Large intestine (tissue), 3 donors: ENCODE data around the gene EPB41L5. TPM values are rescaled to one million over a fixed set of nuclear protein-coding genes. Genes with fewer than 3 reads are reported as not detected.

ENCODE experiments used
- DNase-seq, 2 donors: peaks; one replicate each; pipeline versions ENCODE4 v3.0.0 to v3.0.0-alpha.2; 2013
- H3K27ac ChIP-seq: one replicate; pipeline ENCODE4 v1.5.1; 2013; ENCODE audit warnings: low read length
- H3K27me3 ChIP-seq: 2 replicates; pipeline ENCODE4 v1.6.1; 2013; ENCODE audit warnings: low read length; ENCODE audit not compliant: control insufficient read depth, insufficient read depth
- H3K36me3 ChIP-seq: 2 replicates; pipeline ENCODE4 v1.6.1; 2013; ENCODE audit warnings: low read length; ENCODE audit not compliant: control insufficient read depth, insufficient read depth
- H3K4me1 ChIP-seq: one replicate; pipeline ENCODE4 v1.6.1; 2013; ENCODE audit warnings: low read length; ENCODE audit not compliant: control insufficient read depth, insufficient read depth
- H3K4me3 ChIP-seq: one replicate; pipeline ENCODE4 v1.5.1; 2013; ENCODE audit warnings: low read length
- H3K9me3 ChIP-seq: one replicate; pipeline ENCODE4 v1.6.1; 2013; ENCODE audit warnings: mild to moderate bottlenecking, low read depth, low read length, moderate library complexity; ENCODE audit not compliant: control insufficient read depth
- WGBS: methylation state at CpG from one replicate; pipeline ENCODE4 v1.1.5; 2013; ENCODE audit warnings: low lambda C conversion rate; ENCODE audit not compliant: insufficient coverage; 5-methylcytosine and 5-hydroxymethylcytosine counted together
- polyA plus RNA-seq: library from polyadenylated mRNA; unstranded; fragments of 120-200 nt; gene quantifications from one replicate; pipeline ENCODE4 v1.2.1, GENCODE V29; 2013

The EPB41L5 gene
- polyA plus RNA-seq, 1 donor: 32.0 TPM

DNA sequence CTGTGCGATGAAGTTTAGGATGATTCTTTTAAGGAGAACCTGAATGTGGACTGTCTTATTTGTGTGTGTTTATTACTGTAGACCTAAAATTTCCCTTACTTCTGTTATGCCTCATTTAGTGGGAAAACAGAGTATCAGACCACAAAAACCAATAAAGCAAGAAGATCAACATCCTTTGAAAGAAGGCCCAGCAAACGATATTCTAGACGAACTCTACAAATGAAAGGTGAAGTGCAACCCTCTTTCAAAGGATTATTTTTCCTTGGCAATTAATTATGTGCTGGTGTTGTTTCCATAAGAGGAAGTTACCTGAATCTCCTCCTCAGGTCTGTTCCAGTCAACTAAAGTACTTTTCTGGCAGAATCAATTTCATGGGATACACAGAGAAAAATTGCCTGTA, 78.6 kb downstream of the EPB41L5 start:
- 83% methylated on average over 1 of the region's 3 CpGs for WGBS
- no peaks in the 10 kb centered on the region for H3K9me3 ChIP-seq
- DNase-seq: no peak
- peaks cover 29% of the 10 kb centered on the region for H3K36me3 ChIP-seq
- H3K4me1 ChIP-seq: no peaks in the 10 kb centered on the region
- H3K27ac ChIP-seq: no peak overlapping the region
- H3K4me3 ChIP-seq: no peak overlapping the region
- H3K27me3 ChIP-seq: no peaks in the 10 kb centered on the region

DNA sequence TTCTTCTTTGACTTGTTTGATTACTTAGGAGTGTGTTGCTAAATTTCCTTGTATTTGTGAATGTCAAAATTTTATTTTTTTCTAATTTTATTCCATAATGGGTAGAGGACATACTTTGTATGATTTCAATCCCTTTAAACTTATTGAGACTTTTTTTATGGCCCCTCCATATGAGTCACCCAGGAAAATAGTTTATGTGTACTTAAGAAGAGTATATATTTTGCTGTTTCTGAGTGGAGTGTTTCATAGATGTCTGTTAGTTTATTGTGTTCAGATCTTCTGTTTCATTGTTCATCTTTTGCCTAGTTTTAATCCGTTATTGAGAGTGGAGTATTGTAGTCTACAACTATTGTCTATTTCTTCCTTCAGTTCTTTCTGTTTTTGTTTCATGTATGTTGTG, 81.9 kb downstream of the EPB41L5 start:
- peaks cover 24% of the 10 kb centered on the region for H3K36me3 ChIP-seq
- no peaks in the 10 kb centered on the region for H3K27me3 ChIP-seq
- no peaks in the 10 kb centered on the region for H3K9me3 ChIP-seq
- no peak for DNase-seq
- H3K4me1 ChIP-seq: no peaks in the 10 kb centered on the region
- WGBS: 100% methylated on average over 1 of the region's 1 CpG
- no peak overlapping the region for H3K4me3 ChIP-seq
- H3K27ac ChIP-seq: no peak overlapping the region

DNA sequence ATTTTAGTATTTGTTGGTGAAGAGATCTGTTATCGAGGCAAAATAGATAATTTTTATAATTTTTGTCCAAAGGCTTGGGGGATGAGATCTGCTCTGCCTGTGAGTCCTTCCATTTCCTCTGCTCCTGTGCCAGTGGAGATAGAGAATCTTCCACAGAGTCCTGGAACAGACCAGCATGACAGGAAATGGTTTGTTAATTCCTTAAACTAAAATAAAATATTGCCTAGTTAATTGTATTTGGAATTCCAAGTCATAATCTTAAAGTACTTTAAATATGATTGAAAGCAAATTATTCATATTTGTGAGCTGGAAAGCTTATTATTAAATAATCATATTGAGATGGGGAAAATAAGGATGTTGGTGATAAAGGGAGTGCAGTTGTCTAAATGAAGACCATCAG, 87.8 kb downstream of the EPB41L5 start:
- no CpG with 5 or more reads among the region's 1 CpG for WGBS
- Histone ChIP-seq H3K4me3 (no peak overlapping the region), H3K27me3 (no peaks in the 10 kb centered on the region), H3K36me3 (peaks cover 12% of the 10 kb centered on the region), H3K27ac (no peak overlapping the region), H3K9me3 (no peaks in the 10 kb centered on the region), H3K4me1 (no peaks in the 10 kb centered on the region)
- no peak for DNase-seq

GRCh38 chr2:120103723-120104467, 91.0 kb downstream of the EPB41L5 start:
- Histone ChIP-seq H3K9me3 (no peaks in the 10 kb centered on the region), H3K4me3 (no peak overlapping the region), H3K4me1 (no peaks in the 10 kb centered on the region), H3K27ac (no peak overlapping the region), H3K36me3 (peaks cover 15% of the 10 kb centered on the region), H3K27me3 (no peaks in the 10 kb centered on the region)
- WGBS: no CpG with 5 or more reads among the region's 4 CpGs
- no peak for DNase-seq

DNA sequence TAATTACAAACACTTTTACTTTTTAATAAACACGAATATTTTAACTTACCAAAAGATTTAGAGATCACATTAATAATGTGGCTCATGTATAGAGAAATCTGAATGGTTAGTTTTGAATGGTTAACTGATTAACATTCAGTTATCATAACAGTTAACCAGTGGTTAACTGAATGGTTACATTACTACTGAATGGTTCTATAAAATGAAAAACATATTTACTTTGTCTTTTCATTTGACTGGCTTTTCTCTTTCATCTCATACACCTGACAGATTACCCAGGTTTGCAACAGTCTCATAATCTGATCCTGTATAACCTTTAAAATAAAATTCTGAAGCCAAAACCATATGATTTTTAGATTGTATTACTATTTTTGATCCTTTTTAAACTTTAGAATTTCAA, 91.9 kb downstream of the EPB41L5 start:
- Histone ChIP-seq H3K36me3 (peaks cover 15% of the 10 kb centered on the region), H3K9me3 (no peaks in the 10 kb centered on the region), H3K27me3 (no peaks in the 10 kb centered on the region), H3K4me1 (no peaks in the 10 kb centered on the region), H3K27ac (no peak overlapping the region), H3K4me3 (no peak overlapping the region)
- DNase-seq: no peak
- 92% methylated on average over 1 of the region's 1 CpG for WGBS

DNA sequence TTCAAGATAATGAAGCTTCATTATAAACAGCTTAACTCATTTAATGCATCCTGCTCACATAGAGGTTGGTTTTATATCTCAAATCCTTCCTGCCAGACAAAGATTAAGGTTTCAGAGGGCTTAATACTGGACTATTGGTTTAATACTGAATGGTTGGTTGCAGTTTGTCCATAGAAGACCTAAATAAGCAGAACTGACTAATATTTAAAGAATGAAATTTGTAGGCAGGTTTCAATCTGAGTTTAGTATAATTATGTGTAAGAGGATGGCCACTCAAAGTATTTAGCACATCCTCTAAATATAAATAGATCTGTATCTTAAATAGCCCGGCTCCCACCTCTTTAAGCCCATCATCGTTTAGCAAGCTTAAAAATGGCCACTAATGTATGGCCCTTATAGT, 92.5 kb downstream of the EPB41L5 start:
- Histone ChIP-seq H3K27me3 (no peaks in the 10 kb centered on the region), H3K27ac (no peak overlapping the region), H3K4me3 (no peak overlapping the region), H3K36me3 (peaks cover 15% of the 10 kb centered on the region), H3K4me1 (no peaks in the 10 kb centered on the region), H3K9me3 (no peaks in the 10 kb centered on the region)
- WGBS: no CpG with 5 or more reads among the region's 2 CpGs
- DNase-seq: no peak

DNA sequence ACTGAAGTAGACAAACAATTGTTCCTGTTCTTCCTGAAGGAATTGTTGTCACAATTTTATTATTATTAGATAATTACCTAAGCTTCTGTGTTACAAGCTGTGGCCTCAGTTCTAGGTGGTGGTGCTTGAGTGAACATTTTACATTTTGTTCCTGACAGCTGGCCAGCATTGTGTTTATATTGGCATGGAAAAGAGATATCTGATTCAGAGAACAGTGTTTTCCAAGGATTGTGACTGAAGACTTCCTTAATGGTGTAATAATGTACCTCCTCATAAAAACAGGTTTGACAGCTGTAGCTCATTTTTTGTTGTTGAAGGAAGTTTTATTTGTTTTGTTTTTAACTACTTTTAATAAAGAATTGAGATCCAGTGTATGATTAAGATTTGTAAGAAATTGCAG, 95.2 kb downstream of the EPB41L5 start:
- no peak overlapping the region for H3K4me3 ChIP-seq
- DNase-seq: peak; percentile 23 to 30
- no peak overlapping the region for H3K27ac ChIP-seq
- H3K9me3 ChIP-seq: no peaks in the 10 kb centered on the region
- H3K36me3 ChIP-seq: peaks cover 15% of the 10 kb centered on the region
- no peaks in the 10 kb centered on the region for H3K27me3 ChIP-seq
- no peaks in the 10 kb centered on the region for H3K4me1 ChIP-seq

DNA sequence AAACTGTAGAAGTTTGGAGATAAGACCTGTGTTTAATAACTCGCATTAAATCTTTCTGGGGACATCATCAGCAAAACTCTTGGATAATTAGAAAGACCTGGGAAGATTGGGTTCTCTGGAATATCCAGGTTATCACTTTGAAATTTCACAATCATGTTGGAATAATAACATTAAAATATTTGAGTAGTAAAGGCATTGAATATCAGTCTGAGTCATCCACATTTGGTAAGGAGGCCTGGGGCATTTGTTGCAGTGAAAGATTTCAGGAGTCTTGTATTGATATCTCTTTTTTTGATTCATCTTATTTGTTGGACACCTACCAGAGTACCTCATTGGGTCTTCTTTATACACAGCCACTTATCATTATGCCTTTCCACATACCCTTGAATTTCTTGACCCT, 95.9 kb downstream of the EPB41L5 start:
- WGBS: no CpG with 5 or more reads among the region's 1 CpG
- Histone ChIP-seq H3K9me3 (no peaks in the 10 kb centered on the region), H3K4me3 (no peak overlapping the region), H3K36me3 (peaks cover 13% of the 10 kb centered on the region), H3K27me3 (no peaks in the 10 kb centered on the region), H3K27ac (no peak overlapping the region), H3K4me1 (no peaks in the 10 kb centered on the region)
- no peak for DNase-seq

GRCh38 chr2:120109186-120110061, 96.5 kb downstream of the EPB41L5 start:
- Histone ChIP-seq H3K36me3 (peaks cover 8% of the 10 kb centered on the region), H3K9me3 (no peaks in the 10 kb centered on the region), H3K4me3 (no peak overlapping the region), H3K4me1 (no peaks in the 10 kb centered on the region), H3K27me3 (no peaks in the 10 kb centered on the region), H3K27ac (no peak overlapping the region)
- no CpG with 5 or more reads among the region's 3 CpGs for WGBS
- DNase-seq: peak; percentile 1 to 7

DNA sequence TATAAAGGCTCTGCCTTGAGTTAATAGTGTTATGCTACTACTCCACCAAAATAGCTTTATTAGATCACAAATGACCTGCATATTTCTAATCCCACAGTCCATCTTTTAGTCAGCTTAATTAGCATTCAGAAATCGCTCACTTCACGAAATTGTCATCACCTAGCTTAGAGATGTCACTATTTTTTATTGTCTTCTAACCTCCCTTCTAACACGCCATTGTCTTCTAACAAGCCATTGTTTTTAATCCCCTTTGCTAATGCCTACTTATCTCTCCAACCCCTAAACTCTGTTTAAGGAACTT, 97.1 kb downstream of the EPB41L5 start:
- Histone ChIP-seq H3K9me3 (no peaks in the 10 kb centered on the region), H3K27me3 (no peaks in the 10 kb centered on the region), H3K36me3 (peaks cover 8% of the 10 kb centered on the region), H3K4me1 (no peaks in the 10 kb centered on the region), H3K4me3 (no peak overlapping the region), H3K27ac (no peak overlapping the region)
- WGBS: 100% methylated on average over 3 of the region's 3 CpGs
- no peak for DNase-seq

GRCh38 chr2:120110507-120110906, 97.6 kb downstream of the EPB41L5 start:
- no peak overlapping the region for H3K27ac ChIP-seq
- peaks cover 6% of the 10 kb centered on the region for H3K36me3 ChIP-seq
- no peaks in the 10 kb centered on the region for H3K4me1 ChIP-seq
- no peak overlapping the region for H3K4me3 ChIP-seq
- WGBS: no CpG with 5 or more reads among the region's 6 CpGs
- no peaks in the 10 kb centered on the region for H3K9me3 ChIP-seq
- no peak for DNase-seq
- H3K27me3 ChIP-seq: no peaks in the 10 kb centered on the region
